HG03565 (cell line): ENCODE results near the gene FHOD3.
"Not testable (repeated sequence)": the region's sequence is repeated elsewhere in the genome, so short reads cannot be mapped to it uniquely, and the experiment has no call there.

Source experiments
- ATAC-seq: cut with Tn5 transposase; IDR thresholded peaks from one replicate; pipeline ENCODE4 v1.9.1; 2021; ENCODE audit warnings: mild to moderate bottlenecking, moderate library complexity; ENCODE audit not compliant: unreplicated experiment

The FHOD3 gene

GRCh38 chr18:36535202-36535935, 237.9 kb downstream of the FHOD3 start:
- ATAC-seq = no peak

- no peak for ATAC-seq
Measured at GRCh38 chr18:36536426-36536825, 238.9 kb downstream of the FHOD3 start.

- ATAC-seq = no peak
Measured at GRCh38 chr18:36537289-36537688, 239.8 kb downstream of the FHOD3 start.

GRCh38 chr18:36539674-36540231, 242.2 kb downstream of the FHOD3 start:
- ATAC-seq = no peak

GRCh38 chr18:36543030-36543429, 245.5 kb downstream of the FHOD3 start:
- ATAC-seq = no peak

GRCh38 chr18:36543991-36544725, 246.6 kb downstream of the FHOD3 start:
- ATAC-seq = no peak

GRCh38 chr18:36545821-36546427, 248.4 kb downstream of the FHOD3 start:
- no peak for ATAC-seq

GRCh38 chr18:36546876-36547275, 249.4 kb downstream of the FHOD3 start:
- no peak for ATAC-seq

GRCh38 chr18:36547544-36547943, 250.0 kb downstream of the FHOD3 start:
- ATAC-seq = no peak

GRCh38 chr18:36551274-36551673, 253.8 kb downstream of the FHOD3 start:
- not testable (repeated sequence) for ATAC-seq

- no peak for ATAC-seq
Measured at GRCh38 chr18:36558234-36558633, 260.7 kb downstream of the FHOD3 start.

GRCh38 chr18:36559149-36559857, 261.8 kb downstream of the FHOD3 start:
- ATAC-seq = no peak

GRCh38 chr18:36560187-36560586, 262.7 kb downstream of the FHOD3 start:
- ATAC-seq = no peak

GRCh38 chr18:36561046-36561445, 263.5 kb downstream of the FHOD3 start:
- no peak for ATAC-seq

- no peak for ATAC-seq
Measured at GRCh38 chr18:36564841-36565240, 267.3 kb downstream of the FHOD3 start.

- ATAC-seq = no peak
Measured at GRCh38 chr18:36567800-36568199, 270.3 kb downstream of the FHOD3 start.

GRCh38 chr18:36568487-36568886, 271.0 kb downstream of the FHOD3 start:
- no peak for ATAC-seq

GRCh38 chr18:36572135-36572856, 274.8 kb downstream of the FHOD3 start:
- ATAC-seq = no peak

- no peak for ATAC-seq
Measured at GRCh38 chr18:36576339-36576738, 278.8 kb downstream of the FHOD3 start.
